WTC11 (cell line): ENCODE results near the gene OXNAD1.

Source experiments
- CREB1 ChIP-seq: sonication (generic); formaldehyde crosslinking; IDR thresholded peaks from 2 replicates; pipeline ENCODE4 v1.8.0; 2023; ENCODE audit warnings: mild to moderate bottlenecking, missing genetic modification reagents
- CREM ChIP-seq: sonication (generic); formaldehyde crosslinking; IDR thresholded peaks from 2 replicates; pipeline ENCODE4 v1.8.1; 2022; ENCODE audit warnings: mild to moderate bottlenecking, missing genetic modification reagents, moderate library complexity
- EMX1 ChIP-seq: fragments of 250-450 bp; sonication (Bioruptor Pico); IDR thresholded peaks from 2 replicates; pipeline ENCODE4 v1.8.0; 2021; ENCODE audit warnings: mild to moderate bottlenecking
- FOXJ3 ChIP-seq: sonication (generic); formaldehyde crosslinking; IDR thresholded peaks from 2 replicates; pipeline ENCODE4 v1.9.0; 2021; ENCODE audit warnings: missing genetic modification reagents, mild to moderate bottlenecking, borderline replicate concordance
- GTF2I ChIP-seq: fragments of 250-450 bp; sonication (Bioruptor Pico); conservative IDR thresholded peaks from 2 replicates; pipeline ENCODE4 v1.4.0; 2021; ENCODE audit warnings: mild to moderate bottlenecking
- SMAD4 ChIP-seq: sonication (generic); formaldehyde crosslinking; IDR thresholded peaks from 2 replicates; pipeline ENCODE4 v1.8.0; 2022; ENCODE audit warnings: mild to moderate bottlenecking, missing genetic modification reagents
- TEAD1 ChIP-seq: sonication (generic); formaldehyde crosslinking; IDR thresholded peaks from 2 replicates; pipeline ENCODE4 v1.8.0; 2022; ENCODE audit warnings: mild to moderate bottlenecking, missing genetic modification reagents
- TF ChIP-seq, protein P1 (sequence below): fragments of 200-600 bp; IDR thresholded peaks from 2 replicates; pipeline ENCODE4 v1.8.0; 2022; ENCODE audit warnings: antibody characterized with exemption
- TF ChIP-seq, protein P2 (sequence below): sonication (generic); formaldehyde crosslinking; IDR thresholded peaks from 2 replicates; pipeline ENCODE4 v1.8.0; 2022; ENCODE audit warnings: mild to moderate bottlenecking, missing genetic modification reagents
- TF ChIP-seq, protein P3 (sequence below): sonication (generic); formaldehyde crosslinking; IDR thresholded peaks from 2 replicates; pipeline ENCODE4 v1.8.0; 2022; ENCODE audit warnings: missing genetic modification reagents
- TF ChIP-seq, protein P4 (sequence below): sonication (generic); formaldehyde crosslinking; IDR thresholded peaks from 2 replicates; pipeline ENCODE4 v1.8.0; 2022; ENCODE audit warnings: mild to moderate bottlenecking, missing genetic modification reagents

GRCh38 chr3:16317561-16317945 lies 52.5 kb downstream of the OXNAD1 start:
- TF ChIP-seq SMAD4 (CRISPR knock-in tag) = no peak
- TF ChIP-seq, protein P1, sequence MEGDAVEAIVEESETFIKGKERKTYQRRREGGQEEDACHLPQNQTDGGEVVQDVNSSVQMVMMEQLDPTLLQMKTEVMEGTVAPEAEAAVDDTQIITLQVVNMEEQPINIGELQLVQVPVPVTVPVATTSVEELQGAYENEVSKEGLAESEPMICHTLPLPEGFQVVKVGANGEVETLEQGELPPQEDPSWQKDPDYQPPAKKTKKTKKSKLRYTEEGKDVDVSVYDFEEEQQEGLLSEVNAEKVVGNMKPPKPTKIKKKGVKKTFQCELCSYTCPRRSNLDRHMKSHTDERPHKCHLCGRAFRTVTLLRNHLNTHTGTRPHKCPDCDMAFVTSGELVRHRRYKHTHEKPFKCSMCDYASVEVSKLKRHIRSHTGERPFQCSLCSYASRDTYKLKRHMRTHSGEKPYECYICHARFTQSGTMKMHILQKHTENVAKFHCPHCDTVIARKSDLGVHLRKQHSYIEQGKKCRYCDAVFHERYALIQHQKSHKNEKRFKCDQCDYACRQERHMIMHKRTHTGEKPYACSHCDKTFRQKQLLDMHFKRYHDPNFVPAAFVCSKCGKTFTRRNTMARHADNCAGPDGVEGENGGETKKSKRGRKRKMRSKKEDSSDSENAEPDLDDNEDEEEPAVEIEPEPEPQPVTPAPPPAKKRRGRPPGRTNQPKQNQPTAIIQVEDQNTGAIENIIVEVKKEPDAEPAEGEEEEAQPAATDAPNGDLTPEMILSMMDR = no peak
- no peak for TF ChIP-seq GTF2I (CRISPR knock-in tag)
- TF ChIP-seq, protein P2, sequence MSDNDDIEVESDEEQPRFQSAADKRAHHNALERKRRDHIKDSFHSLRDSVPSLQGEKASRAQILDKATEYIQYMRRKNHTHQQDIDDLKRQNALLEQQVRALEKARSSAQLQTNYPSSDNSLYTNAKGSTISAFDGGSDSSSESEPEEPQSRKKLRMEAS = no peak
- TF ChIP-seq, protein P3, sequence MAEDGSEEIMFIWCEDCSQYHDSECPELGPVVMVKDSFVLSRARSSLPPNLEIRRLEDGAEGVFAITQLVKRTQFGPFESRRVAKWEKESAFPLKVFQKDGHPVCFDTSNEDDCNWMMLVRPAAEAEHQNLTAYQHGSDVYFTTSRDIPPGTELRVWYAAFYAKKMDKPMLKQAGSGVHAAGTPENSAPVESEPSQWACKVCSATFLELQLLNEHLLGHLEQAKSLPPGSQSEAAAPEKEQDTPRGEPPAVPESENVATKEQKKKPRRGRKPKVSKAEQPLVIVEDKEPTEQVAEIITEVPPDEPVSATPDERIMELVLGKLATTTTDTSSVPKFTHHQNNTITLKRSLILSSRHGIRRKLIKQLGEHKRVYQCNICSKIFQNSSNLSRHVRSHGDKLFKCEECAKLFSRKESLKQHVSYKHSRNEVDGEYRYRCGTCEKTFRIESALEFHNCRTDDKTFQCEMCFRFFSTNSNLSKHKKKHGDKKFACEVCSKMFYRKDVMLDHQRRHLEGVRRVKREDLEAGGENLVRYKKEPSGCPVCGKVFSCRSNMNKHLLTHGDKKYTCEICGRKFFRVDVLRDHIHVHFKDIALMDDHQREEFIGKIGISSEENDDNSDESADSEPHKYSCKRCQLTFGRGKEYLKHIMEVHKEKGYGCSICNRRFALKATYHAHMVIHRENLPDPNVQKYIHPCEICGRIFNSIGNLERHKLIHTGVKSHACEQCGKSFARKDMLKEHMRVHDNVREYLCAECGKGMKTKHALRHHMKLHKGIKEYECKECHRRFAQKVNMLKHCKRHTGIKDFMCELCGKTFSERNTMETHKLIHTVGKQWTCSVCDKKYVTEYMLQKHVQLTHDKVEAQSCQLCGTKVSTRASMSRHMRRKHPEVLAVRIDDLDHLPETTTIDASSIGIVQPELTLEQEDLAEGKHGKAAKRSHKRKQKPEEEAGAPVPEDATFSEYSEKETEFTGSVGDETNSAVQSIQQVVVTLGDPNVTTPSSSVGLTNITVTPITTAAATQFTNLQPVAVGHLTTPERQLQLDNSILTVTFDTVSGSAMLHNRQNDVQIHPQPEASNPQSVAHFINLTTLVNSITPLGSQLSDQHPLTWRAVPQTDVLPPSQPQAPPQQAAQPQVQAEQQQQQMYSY (CRISPR knock-in tag) = no peak
- no peak for TF ChIP-seq CREB1 (CRISPR knock-in tag)
- TF ChIP-seq, protein P4, sequence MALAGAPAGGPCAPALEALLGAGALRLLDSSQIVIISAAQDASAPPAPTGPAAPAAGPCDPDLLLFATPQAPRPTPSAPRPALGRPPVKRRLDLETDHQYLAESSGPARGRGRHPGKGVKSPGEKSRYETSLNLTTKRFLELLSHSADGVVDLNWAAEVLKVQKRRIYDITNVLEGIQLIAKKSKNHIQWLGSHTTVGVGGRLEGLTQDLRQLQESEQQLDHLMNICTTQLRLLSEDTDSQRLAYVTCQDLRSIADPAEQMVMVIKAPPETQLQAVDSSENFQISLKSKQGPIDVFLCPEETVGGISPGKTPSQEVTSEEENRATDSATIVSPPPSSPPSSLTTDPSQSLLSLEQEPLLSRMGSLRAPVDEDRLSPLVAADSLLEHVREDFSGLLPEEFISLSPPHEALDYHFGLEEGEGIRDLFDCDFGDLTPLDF (CRISPR knock-in tag) = no peak
- TF ChIP-seq EMX1 = no peak
- TF ChIP-seq FOXJ3 = no peak
- TF ChIP-seq CREM (CRISPR knock-in tag) = no peak
- TF ChIP-seq TEAD1 (CRISPR knock-in tag) = no peak
